Cardiac fibroblast (primary cell): ENCODE measurements around the gene PAIP1.

ENCODE experiments used
- DNase-seq, 2 donors: peaks; one replicate each; pipeline versions ENCODE4 v3.0.0 to v3.0.0-alpha.2; 2010; ENCODE audit warnings: low read depth in 2 of 2
- H3K4me3 ChIP-seq, 2 donors: replicated peaks in 1 of 2; 1 replicate in 1 of 2; 2 replicates in 1 of 2; pipeline ENCODE4 v1.5.1; 2011; ENCODE audit warnings: low read depth in 2 of 2, low read length in 2 of 2, mild to moderate bottlenecking in 2 of 2, moderate library complexity in 1 of 2
- TF ChIP-seq, protein P1 (sequence below): IDR thresholded peaks from one replicate; pipeline ENCODE4 v1.5.1; 2011; ENCODE audit warnings: low read depth, mild to moderate bottlenecking, low read length, inconsistent platforms

The PAIP1 gene

GRCh38 chr5:43548358-43548757, 8.5 kb downstream of the PAIP1 start:
- TF ChIP-seq, protein P1, sequence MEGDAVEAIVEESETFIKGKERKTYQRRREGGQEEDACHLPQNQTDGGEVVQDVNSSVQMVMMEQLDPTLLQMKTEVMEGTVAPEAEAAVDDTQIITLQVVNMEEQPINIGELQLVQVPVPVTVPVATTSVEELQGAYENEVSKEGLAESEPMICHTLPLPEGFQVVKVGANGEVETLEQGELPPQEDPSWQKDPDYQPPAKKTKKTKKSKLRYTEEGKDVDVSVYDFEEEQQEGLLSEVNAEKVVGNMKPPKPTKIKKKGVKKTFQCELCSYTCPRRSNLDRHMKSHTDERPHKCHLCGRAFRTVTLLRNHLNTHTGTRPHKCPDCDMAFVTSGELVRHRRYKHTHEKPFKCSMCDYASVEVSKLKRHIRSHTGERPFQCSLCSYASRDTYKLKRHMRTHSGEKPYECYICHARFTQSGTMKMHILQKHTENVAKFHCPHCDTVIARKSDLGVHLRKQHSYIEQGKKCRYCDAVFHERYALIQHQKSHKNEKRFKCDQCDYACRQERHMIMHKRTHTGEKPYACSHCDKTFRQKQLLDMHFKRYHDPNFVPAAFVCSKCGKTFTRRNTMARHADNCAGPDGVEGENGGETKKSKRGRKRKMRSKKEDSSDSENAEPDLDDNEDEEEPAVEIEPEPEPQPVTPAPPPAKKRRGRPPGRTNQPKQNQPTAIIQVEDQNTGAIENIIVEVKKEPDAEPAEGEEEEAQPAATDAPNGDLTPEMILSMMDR, result no peak
- DNase-seq, result no peak
- no peak overlapping the region for H3K4me3 ChIP-seq

GRCh38 chr5:43547532-43547931, 9.3 kb downstream of the PAIP1 start:
- DNase-seq, result no peak
- TF ChIP-seq, protein P1, result no peak
- no peak overlapping the region for H3K4me3 ChIP-seq

GRCh38 chr5:43543434-43543833, 13.4 kb downstream of the PAIP1 start:
- TF ChIP-seq, protein P1, result no peak
- no peak for DNase-seq
- no peak overlapping the region for H3K4me3 ChIP-seq

GRCh38 chr5:43540746-43541145, 16.1 kb downstream of the PAIP1 start:
- no peak for DNase-seq
- TF ChIP-seq, protein P1, result no peak
- H3K4me3 ChIP-seq, result no peak overlapping the region

GRCh38 chr5:43536972-43537371, 19.9 kb downstream of the PAIP1 start:
- H3K4me3 ChIP-seq, result no peak overlapping the region
- no peak for DNase-seq
- TF ChIP-seq, protein P1, result no peak

GRCh38 chr5:43533646-43534045, 23.2 kb downstream of the PAIP1 start:
- no peak for DNase-seq
- no peak overlapping the region for H3K4me3 ChIP-seq
- TF ChIP-seq, protein P1, result no peak

DNA sequence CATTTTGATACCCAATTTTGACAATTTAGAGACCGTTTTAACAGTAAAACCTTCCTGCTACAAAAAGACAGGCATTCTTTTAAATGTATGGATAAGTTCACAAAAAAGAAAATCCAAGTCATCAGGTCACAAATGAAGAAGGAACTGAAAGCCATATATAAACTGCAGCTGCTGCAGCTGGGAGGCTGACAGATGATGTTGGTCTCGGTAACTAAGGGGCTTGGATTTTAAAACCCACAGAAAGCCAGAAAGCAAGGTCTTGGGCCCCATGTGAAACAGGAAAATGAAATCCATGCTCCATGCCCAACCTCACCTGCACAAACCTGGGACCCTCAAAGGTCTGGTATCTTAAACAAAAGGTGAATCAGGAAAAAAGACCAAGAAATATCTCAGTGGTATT, 26.2 kb downstream of the PAIP1 start:
- TF ChIP-seq, protein P1, result no peak
- DNase-seq, result no peak
- no peak overlapping the region for H3K4me3 ChIP-seq
